Endometrium (tissue), 2 donors: ENCODE measurements around the gene IRS2.

Experiments
- FAIRE-seq: peaks from 2 replicates; lab custom pipeline; 2012; peaks lifted over from hg19 to GRCh38; lab: Jason Lieb, UNC
- donor health status: control.
- donor health status: control.

Gene IRS2

GRCh38 chr13:109703250-109703649, 83.1 kb downstream of the IRS2 start:
- FAIRE-seq: no peak
